GM12872 (cell line): ENCODE data around the gene ALG11.

Experiments used
- CTCF ChIP-seq: IDR thresholded peaks from 3 replicates; pipeline ENCODE4 v1.5.1; 2011; ENCODE audit warnings: low read depth, mild to moderate bottlenecking, low read length, moderate library complexity; ENCODE audit not compliant: insufficient read depth

ALG11 gene

GRCh38 chr13:52011632-52012511 lies at the start of gene ALG11:
Gene ALG11 (plus strand): TSS chr13:52012398. CDS start chr13:52012419, 21 bp downstream.
- TF ChIP-seq CTCF: no peak

DNA sequence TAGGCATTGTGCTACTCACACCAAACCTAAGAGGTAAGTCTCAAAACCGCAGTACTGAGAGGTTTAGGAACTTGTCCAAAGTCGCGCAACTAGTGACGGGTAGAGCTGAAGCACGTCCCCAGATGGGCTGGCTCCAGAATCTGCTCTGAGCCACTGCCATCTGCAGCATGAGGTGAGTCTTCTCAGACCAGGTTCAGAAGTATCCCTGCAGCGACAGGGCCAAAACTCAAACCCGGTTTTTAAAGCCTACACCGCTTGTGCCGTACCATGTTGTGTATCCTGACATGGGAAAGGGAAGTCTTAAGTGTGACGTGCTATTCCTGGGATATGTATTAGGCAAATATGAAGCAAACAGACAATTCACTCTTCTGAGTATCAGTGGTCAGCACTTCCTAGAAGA lies 46.0 kb upstream of the ALG11 start:
- TF ChIP-seq CTCF: no peak

DNA sequence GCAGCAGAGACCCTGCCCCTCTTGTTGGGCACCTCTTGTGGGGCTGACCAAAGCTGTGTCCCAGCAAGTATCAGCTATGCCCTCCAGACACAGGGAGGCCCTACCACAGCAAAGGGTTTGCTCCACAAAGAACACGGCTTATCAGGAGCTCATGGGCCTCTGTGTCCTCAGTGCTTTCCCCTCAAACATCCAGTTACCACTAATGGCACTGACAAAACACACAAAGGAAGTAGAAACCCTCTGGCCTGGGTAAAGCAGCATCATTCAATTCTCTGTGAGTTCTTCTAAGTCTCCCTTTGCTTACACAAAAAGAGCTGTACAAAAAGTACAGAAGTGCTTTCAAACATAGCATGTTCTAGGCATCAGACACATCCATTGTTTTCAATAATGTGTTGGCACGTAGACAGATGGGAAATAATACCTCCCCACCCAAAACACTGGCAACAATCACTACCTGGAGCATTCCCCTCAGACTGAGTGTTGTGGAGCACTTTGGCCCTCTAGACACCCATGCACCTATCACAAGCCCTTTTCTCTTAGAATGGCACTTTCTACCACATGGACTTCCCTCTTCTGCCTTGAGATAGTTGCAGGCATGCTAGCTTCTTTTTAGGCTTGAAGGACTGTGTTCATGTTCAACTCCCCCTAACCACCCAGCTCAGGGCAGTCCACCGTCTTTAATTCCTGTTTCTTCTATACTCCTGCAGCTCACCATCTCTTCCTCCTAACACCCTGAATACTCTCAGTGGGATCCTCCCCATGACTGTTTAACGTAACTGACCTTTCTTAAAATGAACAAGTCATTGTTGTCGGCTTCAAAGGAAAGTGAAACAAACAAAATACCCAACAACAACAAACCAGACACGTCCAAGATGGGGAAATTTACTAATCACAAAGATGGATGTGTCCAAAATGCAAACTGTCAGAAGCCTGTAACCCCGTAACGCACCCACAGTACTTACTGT lies 44.4 kb upstream of the ALG11 start:
- TF ChIP-seq CTCF: no peak

DNA sequence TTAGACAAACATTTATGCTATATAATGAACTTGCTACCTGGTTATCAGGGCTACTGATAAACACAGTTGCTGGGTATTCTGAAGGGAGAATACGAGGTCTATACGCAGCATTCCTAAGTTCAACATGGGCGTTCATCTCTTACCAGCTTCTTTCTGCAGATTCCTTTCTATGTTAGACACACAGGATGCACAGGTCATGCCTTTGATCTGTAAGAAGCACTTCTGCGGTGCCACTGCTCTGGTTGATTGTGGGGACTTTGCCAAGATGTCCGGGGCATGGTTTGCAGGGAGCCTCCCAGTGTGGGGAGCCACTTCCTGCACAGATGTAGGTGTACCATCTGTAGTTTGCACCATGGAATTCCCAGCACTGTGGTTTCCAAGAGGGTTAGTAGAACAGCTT lies 41.8 kb upstream of the ALG11 start:
- no peak for TF ChIP-seq CTCF

- no peak for TF ChIP-seq CTCF
These were observed 40.4 kb upstream of the ALG11 start for GRCh38 chr13:51971520-51972426.

DNA sequence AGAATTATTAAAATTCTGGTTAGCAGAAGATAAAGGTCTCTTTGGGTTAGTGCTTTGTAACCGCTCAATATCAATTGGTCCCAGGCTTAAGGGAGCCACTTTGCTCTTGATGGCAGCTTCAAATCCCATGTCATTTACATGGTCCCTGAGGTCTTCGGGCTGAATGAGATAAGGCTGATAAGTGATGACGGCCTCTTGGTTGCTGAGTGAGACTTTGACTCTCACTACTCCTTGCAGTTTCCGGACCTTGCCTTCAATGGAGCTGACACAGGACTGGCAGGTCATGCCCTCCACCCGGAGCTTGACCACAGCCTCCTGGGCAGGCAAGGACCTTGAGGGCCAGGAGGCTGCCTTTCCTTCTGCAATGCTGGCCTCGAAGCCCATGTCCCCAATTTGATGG lies 37.7 kb upstream of the ALG11 start:
- TF ChIP-seq CTCF: no peak
